HG03139 (cell line): ENCODE data around the gene ZNF385D.

Experiments used
- ATAC-seq: cut with Tn5 transposase; IDR thresholded peaks from one replicate; pipeline ENCODE4 v1.9.1; 2021; ENCODE audit not compliant: unreplicated experiment

The ZNF385D gene

DNA sequence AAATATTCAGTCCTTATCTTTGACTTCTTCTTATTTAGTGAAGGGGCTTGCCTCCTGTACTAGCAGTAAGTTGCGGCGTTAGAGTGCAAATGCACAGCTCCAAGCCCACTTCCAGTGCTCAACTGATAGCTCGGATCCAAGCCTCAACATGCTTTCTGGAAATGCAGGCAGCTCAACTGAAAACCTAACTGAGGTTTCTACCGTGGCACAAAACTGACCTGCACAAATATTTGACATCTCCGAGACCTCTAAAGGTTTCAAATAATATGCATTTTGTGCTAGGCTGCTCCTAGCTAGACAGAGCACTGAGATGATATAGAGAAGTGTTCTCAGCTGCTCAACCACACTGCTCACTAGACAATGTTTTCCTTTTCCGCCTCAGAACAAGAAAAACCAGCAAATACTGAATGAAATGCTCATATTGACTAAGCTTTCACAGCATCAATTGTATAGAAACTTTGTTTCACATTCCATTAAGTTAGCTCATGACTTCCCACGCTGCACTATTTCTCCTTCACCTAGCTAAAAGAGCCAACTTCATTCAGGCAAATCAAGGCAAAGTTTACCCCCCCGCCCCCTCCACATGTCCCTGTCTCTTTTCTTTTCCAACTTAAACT, 822 bp downstream of the ZNF385D start:
- no peak for ATAC-seq

DNA sequence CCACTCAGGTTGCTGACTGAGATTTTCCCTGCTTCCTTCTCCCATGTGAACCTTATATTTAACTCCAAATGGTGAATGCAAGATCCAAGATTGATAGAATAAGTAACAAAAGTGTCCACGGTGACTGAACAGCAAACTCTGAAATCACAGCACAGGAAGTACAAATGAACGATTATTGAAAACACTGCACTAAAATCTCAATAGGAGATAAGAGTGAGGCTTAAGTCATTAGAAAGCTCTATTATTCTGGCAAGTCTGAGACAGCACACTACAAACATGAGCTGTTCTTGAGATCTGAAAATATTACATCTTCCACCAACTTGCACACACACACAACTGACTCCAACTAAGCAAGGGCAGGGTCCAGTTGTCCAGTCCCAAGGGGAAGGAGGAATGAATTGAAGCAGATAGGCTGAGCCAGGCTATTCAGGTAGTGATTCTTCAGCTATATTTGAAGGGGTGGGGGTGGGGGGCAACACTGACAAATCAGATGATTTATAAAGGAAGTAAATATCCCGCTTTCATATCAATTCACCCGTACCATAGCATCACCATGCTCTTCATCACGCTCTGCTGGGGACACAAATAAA, 2.9 kb downstream of the ZNF385D start:
- ATAC-seq = no peak

DNA sequence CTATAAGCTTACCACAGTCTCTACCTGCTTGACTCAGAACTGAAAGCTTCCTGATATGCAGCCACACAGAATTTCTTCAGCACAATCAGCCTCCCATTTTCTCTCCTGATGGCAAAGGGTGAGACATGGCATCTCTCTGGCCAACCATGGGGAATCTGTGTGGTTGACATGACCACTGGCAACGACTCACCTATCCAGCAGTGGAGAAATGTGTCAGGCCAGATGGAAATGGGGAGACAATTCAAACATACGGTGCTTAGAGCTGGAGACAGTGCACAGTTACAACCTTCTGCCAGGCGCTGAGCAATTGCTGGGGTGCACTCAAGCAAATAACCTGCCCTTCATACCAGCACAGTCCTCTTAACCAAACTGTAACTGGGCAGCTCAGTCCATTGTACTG, 3.6 kb downstream of the ZNF385D start:
- no peak for ATAC-seq

DNA sequence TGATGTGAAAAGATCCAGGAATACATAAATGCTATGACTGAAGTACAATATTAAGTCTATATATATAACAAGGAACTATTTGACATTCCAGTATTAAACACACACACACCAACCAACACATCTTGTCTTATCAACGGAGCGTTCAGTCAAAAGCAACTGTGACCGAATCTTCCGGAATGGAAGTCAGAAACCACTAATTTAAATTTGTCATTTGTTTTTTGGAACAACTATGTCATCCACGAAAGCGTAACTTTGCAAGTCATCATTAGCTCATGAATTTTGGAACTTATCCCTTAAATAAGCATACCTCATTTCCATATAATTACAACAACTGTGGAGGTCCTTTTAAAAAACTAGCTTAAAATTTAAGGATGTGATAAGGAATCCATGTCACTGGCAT, 5.0 kb downstream of the ZNF385D start:
- no peak for ATAC-seq

DNA sequence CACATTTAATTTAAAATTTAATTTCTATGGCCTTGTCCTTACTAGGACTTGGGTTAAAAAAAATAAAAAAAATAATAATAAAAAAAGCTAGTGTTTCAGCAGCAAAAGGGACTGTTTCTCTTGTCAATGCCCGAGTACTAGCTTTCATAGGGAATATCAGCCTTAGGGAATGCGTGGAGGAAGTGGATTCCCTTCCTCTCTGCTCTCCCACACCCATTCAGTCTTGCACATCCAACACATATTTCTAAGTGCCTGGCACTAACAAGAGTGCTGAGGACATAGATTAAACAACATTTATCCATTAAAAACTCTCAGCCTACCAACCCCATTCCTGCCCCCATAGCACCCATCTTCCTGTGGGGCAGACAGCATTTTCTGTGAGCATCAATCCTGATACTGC, 6.2 kb downstream of the ZNF385D start:
- ATAC-seq = no peak

DNA sequence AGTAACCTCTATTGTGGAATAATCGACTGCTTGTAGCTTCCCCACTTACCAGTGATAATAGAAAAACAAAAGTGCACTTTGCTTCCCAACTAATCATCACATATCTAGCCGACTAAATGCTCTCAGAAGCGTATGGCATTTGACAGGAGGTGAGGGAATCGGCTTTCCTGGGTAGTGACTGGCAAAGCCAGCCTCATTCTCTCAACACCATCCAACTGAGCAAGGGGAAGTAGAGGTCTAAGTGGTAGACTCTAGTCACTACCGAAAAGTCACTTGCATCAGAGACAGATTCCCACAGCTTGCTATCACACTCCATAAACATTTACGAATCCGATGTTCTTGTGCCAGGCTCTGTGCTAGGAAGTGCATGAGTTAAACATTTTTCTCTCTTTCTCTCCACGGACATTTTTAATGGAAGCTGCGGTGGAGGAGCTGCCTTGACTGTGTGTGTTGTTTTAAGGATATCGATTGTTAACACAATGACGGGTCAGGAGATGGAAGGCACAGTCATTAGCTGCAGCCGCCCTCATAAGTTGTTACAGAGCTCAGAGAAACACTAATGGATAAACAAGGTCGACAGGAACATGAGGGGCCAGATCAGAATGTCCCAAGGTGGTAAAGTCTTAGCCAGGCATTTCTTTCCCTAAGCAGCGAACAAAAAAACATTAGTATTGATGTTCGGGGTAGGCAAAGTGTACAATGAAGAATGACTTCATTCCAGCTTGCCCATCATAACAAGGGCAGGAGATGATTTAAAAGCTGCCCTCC, 11.9 kb downstream of the ZNF385D start:
- no peak for ATAC-seq

DNA sequence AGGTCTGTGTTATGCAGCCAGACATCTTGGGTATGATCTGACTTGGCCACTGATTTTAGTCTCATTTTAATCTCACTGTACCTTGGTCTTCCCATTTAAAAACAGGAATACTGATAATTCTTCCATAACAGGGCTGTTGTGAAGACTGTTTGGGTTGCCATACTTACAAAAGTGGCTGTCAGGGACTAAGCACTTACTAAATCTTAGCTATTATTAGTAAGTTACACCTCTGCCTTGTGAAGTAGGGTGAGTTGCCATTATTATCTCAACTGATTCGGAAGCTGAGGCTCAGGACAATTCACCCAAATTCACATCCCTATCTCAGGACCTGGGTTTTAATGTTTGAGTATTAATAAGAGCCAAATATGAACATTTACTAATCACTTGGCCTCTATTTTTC, 12.7 kb downstream of the ZNF385D start:
- no peak for ATAC-seq

DNA sequence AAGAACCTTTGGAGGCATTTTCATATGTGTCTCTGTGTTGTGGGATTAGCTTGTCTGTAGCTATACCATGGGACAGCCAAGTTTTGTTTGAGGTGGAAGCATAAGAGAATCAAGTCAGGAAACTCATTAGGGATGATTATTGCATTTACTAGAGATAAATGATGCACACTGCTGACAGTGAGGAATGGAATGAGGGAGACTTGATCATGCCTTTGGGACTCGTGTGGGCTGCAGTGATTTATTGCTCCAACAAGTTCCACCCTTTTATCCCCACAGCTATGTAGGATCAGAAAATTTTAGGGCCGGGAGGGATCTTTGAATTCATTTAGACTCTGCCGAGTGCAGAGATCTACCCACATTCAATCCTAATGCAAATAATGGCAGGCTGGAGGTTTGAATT, 16.3 kb downstream of the ZNF385D start:
- no peak for ATAC-seq

DNA sequence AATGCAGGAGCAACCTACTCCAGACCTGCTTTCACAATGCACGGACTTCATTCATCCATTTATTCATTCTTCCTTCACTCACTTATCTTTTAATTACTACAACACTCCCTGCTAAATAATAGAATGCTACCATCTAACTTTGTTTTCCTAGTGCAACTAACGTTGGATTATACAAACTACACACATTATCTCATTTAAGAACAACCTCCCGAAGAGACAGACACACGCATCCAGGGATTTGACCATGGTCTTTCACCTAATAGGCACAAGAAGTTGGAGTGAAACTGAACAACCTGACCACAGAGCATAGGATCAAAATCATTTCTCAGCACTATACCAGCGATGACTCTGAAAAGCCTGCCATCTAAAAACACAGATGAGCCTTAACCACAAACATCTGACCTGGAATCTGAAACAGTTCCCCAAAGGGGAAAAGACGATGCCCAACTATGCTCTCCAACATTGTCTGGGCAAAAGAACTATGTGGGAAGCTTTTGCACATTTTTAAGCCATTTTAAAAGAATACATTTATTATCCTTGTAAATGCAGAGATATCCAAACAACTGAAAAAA, 21.0 kb downstream of the ZNF385D start:
- ATAC-seq = no peak

DNA sequence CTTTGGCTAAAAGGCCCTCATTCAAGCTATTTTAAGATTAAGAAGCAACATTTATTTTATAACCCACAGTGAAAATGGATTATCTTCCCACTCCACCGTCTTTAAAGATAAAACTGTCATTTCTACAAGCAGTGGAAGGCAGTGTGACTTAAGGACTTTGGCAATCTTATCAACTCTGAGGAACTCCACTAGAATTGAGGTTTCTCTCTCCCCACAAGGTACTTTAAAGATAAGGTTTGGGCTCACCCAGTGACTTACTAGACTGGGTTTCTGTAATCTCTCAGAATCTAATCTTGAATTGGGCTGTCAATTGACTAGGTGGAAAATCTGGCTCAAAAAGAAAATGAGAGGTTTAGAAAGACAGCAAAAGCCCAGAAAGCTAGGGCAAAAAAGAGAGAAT, 21.7 kb downstream of the ZNF385D start:
- no peak for ATAC-seq

DNA sequence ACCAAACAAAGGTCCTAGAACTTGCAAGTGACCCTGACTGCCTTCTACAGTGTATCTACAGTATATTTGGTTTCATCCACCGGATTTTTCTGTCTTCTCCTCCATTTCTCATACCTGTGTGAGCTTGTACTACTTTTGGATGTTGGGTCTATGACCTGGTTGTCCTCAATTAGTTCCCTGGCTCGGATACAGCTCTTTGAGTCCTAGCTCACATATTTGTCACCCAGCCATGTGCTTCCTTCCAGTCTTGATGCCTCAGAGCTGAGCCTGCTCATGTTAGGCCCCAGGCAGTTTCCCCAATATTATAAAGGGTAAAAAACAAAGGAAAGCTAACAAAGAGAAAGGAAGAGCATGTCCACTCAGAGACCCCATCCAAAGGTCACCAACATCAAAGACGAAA, 28.2 kb downstream of the ZNF385D start:
- no peak for ATAC-seq

DNA sequence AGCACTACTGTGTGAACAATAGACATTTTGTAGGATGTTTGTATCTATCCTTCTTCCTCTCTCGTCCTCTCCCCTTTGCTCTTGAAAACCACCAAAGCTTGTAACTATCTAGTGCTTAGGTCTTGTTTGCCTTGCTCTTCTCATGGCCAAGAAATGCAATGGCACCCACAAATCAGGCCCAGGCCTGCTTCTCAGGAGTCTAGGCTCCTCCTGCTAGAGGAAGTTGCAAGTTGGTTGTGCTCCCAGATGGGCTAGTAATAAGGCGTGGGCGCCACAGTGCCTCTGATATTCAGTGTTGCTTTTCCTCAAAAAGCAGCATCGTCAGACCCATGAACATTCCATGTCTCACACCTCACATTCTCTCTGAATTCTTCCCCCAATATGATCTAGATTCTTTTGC, 28.7 kb downstream of the ZNF385D start:
- no peak for ATAC-seq

DNA sequence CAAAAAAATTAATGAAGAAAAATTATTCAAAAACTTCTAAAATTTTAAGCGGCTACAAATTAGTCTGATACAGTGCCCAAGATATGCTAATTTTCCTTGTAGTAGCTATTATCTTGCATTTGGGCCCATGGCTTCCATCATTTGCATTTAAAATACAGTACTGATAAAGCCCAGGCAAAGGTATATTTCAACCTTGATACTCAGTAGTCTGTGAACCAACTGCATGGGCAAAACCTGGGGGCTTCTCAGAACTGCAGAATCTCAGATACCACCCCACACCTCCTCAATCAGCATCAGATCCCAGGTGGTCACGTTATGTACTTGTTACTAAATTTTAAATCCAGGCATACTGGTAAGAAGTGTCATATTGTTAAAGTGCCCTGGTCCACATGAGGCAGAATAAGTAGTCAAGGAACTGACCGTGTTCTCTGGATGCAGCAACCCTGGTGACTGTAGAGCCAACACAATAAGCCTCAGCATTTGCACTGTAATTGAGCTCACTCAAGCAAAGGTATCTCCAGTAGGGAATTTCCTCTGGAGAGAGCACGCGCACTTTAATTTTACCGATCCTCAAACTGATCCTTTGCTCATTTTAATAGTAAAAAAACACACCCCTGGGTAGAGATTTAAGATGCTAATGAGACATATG, 31.9 kb downstream of the ZNF385D start:
- ATAC-seq = no peak

DNA sequence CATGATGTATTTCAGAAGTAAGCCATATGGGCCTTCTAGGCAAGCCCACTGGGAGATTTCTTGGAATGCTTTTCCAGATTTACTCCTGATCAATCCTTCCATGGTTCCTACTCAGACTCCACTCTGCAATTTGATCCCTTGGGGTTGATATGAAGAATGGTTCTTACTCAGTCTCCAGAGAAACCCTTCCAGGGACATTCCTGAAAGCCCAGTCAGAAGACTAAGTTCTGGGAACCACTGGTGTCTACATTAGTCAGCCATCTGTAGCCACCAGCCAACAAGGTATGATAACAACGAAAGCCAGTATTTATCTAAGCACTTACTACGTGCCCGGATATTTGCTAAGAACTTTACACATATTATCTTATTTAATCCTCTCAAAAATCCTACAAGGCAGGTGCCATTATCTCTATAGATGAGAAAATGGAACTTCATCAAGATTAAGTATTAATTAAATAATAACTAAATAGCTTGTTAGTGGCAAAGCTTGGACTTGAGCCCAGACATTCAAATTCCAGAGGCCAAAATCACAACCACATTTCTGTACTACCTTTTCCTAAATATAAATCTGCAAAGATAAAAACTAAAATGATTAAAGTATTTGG, 32.7 kb downstream of the ZNF385D start:
- ATAC-seq = no peak

DNA sequence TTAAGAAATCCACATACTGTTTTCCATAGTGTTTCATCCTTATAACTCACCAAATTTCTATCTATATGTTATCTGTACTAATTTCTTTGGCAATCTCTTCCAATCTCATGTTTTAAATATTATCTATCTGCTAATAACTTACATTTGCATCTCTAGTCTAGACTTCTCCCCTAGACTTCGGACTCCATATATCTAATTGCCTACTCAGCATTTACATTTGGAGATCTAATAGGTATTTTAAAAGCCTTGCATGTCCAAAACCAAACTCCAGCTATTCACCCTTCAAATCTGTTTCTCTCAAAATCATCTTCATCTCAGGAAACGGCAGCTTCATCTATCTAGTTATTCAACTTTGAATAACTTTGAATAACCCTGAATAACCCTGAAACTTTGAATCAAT, 35.3 kb downstream of the ZNF385D start:
- no peak for ATAC-seq

DNA sequence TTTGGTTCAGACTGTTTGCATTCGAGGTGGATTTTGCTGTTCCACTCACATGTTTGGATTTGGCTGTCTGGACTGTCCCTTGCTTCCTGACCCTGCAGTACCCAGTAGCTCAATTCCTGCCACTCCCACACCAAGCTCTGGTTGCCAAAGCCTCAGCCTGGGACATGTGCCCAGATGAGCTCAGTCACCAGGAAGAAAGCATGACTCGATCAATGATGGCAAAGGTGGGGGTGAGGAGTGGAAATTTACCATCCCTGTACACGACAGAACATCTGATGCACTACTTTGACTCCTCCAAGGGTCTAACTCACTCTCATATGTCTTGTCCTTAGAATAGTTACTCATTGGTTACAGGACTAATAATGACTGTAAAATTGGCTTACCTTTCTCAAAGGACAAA, 45.2 kb downstream of the ZNF385D start:
- no peak for ATAC-seq

DNA sequence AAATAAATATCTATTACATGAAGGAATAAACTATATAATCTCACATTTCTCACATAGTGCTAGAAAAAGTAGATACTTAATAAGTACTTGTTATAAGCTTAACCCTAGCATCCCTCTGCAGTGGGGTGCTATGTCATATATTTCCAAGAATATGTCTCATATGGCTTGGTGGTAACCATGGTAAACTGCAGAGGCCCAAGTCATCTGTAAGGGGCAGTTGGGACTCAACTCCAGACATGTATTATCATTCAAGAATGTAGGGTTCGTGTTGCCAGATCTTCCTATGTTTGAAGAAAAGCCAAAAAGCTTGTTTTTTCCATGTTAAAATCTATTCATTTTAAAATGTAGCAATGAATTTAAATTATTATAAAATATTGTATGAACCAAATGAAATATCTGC, 46.2 kb downstream of the ZNF385D start:
- no peak for ATAC-seq

DNA sequence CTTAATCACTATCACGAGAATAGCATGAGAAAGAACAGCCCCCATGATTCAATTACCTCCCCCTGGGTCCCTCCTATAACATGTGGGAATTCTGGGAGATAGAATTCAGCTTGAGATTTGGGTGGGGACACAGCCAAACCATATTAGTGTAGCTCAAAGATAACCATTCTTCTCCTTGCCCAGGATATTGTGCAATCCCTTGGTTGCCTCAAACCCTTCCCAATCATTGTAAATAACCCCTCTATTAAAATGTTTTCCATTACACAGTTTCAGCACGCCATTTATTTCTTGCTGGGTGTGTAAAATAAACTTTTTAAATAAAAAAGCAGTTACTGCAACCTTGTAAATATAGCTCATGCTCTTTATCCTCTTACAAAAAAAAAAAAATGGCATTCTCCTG, 47.7 kb downstream of the ZNF385D start:
- ATAC-seq = no peak

DNA sequence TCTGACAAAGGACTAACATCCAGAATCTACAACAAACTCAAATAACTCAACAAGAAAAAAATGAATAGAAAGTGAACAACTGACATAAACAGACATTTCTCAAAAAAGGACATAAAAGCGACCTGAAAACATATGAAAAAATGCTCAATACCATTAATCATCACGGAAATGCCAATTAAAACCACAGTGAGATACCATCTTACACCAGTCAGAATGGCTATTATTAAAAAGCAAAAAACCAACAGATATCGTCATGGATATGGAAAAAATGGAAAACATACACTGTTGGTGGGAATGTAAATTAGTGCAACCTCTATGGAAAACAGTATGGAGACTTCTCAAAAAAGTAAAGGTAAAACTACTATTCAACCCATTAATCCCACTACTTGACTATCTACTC, 53.3 kb downstream of the ZNF385D start:
- no peak for ATAC-seq

DNA sequence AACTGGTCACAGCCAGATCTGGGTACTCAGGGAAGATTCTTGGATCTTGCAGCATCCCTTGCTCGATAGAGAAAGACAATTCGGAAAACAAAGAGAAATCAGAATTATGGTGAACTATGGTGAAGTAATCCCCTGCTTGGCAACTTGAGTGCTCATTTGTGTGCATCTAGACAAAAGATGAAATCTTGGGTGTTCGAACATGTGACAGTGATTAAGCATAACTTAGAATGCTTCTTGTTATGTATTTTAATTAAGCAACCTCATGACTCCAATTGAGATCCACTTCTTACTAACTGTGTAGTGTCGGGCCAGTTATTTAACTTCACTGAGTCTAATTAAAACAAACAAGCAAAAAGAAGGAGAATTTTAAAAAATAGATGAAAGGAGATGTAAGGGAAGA, 56.5 kb downstream of the ZNF385D start:
- no peak for ATAC-seq

DNA sequence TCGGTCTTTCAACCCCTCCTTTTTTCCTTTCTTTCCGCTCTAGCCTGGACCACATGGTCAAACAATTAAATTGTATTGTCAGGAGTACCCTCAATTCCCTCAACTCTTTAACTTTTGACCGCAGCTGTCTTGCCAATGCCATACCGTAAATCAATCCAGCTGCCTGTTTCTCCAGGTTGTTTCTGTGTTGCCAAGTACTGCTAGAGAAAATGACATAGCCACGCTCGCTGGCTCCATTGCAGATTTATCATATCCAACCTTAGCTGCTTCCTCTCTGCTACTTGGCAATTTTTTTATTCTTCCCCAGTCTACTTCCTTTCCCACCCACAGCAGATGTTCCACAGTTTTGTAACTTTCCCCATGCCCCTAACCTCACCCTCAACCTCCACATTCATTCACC, 60.0 kb downstream of the ZNF385D start:
- no peak for ATAC-seq
